GM12875 (cell line): ENCODE data around the gene SMIM35.
"Not testable (repeated sequence)": the region's sequence is repeated elsewhere in the genome, so short reads cannot be mapped to it uniquely, and the experiment has no call there.

ENCODE experiments used
- H3K4me3 ChIP-seq: one replicate; pipeline ENCODE4 v1.5.1; 2011; ENCODE audit warnings: low read depth, low read length, control low read depth
- CTCF ChIP-seq: IDR thresholded peaks from 2 replicates; pipeline ENCODE4 v1.5.1; 2011; ENCODE audit warnings: low read depth, mild to moderate bottlenecking, control low read depth, inconsistent platforms, low read length, moderate library complexity, borderline replicate concordance; ENCODE audit not compliant: insufficient read depth

SMIM35 gene

DNA sequence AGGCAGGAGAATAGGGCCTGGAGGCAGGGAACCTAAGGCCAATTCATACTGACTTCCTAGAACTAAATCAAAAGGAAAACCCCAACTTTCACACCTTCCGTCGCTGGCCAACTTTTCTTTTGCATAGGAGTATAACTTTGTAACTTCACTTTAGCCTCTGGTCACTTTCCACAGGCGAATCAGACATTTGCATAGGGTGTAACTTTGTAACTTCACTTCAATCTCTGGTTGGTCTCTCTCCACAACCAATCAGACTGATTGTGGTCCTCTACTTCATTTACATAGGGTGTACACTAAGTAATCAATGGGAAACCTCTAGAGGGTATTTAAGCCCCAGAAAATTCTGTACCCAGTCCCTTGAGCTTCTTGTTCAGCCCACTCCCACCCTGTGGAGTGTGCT, 21.4 kb downstream of the SMIM35 start:
- TF ChIP-seq CTCF = no peak
- H3K4me3 ChIP-seq = no peak overlapping the region

- no peak overlapping the region for H3K4me3 ChIP-seq
- TF ChIP-seq CTCF = no peak
Observed at GRCh38 chr11:118064956-118065355, 21.8 kb downstream of the SMIM35 start.

GRCh38 chr11:118062631-118063030, 24.1 kb downstream of the SMIM35 start:
- H3K4me3 ChIP-seq = not testable (repeated sequence)

DNA sequence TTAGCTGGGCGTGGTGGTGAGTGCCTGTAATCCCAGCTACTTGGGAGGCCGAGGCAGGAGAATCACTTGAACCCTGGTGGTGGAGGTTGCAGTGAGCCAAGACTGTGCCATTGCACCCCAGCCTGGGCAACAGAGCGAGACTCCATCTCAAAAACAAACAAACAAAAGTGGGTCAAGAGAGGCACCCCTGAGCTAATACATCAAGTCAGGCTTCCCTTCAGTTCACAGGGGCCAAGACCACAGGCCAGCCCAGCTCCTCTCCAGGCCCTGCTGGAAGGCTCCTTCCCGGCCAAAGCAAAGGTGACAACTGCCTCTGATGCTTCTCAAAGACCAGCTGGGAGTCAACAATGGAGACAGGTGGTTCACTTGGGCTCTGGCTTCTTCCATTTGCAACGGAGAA, 24.6 kb downstream of the SMIM35 start:
- not testable (repeated sequence) for H3K4me3 ChIP-seq

- TF ChIP-seq CTCF = no peak
- H3K4me3 ChIP-seq = no peak overlapping the region
Observed at GRCh38 chr11:118061586-118062125, 25.1 kb downstream of the SMIM35 start.

- TF ChIP-seq CTCF = no peak
- H3K4me3 ChIP-seq = no peak overlapping the region
Observed at GRCh38 chr11:118060869-118061268, 25.9 kb downstream of the SMIM35 start.

GRCh38 chr11:118060081-118060661, 26.6 kb downstream of the SMIM35 start:
- no peak for TF ChIP-seq CTCF
- no peak overlapping the region for H3K4me3 ChIP-seq

DNA sequence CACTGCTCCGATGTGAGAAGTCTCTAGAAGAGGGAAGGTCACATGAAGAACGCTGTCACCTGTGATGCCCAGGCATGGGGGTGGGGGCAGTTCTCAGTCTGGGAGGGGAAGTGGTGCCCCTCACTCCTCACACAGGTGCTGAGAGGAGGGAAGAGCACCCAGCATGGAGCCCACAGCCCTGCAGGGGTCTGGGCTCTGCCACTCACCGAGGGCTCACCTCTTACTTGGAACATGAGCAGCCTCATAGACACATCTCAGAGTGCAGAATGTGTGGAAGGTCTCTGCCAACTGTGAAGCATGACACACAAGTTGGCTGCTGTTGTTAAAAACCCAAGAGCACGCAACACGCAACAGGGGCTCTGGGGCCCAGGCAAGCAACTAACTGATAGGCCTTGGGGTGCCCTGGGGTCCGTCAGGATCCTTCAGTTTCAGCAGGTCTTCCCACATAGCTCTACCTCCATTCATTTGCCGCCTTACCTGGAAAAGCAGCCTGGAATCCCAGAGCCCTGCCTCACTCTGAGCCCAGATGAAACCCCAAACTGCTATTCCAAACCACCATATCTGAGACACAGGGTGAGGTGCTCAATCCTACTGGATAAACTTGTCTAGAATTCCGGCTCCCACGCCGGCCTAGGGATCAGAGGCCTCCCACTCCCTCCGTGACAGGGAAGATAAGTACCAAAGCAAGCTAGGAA, 27.4 kb downstream of the SMIM35 start:
- no peak for TF ChIP-seq CTCF
- no peak overlapping the region for H3K4me3 ChIP-seq
